Lower leg skin (tissue), 3 donors: ENCODE data around the gene RGMB.

Experiments
- CTCF ChIP-seq, 3 donors: fragments of 450-650 bp; IDR thresholded peaks; one replicate each; pipeline ENCODE4 v1.5.1; 2016; ENCODE audit warnings: antibody characterized with exemption in 3 of 3, mild to moderate bottlenecking in 3 of 3, moderate library complexity in 2 of 3
- POLR2A ChIP-seq, 2 donors: fragments of 450-650 bp; IDR thresholded peaks; one replicate each; pipeline ENCODE4 v1.6.1; 2016 to 2017; ENCODE audit warnings: antibody characterized with exemption in 2 of 2, mild to moderate bottlenecking in 1 of 2, moderate library complexity in 1 of 2

DNA sequence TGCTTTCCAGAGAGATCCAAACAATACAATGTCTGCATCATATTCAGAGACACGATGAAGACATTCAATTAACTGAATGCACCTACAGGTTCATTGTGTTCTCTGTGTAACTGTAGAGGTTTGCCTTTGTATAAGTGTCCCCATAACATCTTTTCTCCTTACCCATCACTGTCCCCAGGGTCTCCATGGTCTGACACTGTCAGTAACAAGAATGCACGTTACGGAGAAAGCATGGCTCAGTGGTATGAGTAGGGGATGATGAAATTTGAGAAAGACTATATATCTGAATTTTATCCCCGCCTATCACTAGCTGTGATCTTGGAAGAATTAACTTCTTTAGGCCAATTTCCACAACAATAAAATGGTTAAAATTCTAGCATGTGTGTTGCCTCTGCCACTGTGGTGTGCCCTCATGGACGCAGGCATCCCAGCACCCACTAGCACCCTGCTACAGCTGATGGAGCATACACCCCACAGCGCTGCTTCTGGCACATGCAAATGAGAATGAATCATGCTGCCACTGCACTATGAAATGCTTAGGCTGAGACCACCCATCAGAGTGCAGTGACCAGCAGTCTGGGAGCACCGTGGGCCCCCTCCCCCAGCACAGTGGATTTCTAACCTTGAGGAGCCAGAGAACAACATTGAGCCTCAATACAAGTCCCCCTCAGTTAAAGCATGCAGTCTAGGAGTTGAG lies 54.3 kb downstream of the RGMB start:
- TF ChIP-seq CTCF (IDR thresholded peaks at IDR 0.05) (no peak), POLR2A (IDR thresholded peaks at IDR 0.05) (no peak)
